ENCODE results near the gene IGF2BP2.

DNA sequence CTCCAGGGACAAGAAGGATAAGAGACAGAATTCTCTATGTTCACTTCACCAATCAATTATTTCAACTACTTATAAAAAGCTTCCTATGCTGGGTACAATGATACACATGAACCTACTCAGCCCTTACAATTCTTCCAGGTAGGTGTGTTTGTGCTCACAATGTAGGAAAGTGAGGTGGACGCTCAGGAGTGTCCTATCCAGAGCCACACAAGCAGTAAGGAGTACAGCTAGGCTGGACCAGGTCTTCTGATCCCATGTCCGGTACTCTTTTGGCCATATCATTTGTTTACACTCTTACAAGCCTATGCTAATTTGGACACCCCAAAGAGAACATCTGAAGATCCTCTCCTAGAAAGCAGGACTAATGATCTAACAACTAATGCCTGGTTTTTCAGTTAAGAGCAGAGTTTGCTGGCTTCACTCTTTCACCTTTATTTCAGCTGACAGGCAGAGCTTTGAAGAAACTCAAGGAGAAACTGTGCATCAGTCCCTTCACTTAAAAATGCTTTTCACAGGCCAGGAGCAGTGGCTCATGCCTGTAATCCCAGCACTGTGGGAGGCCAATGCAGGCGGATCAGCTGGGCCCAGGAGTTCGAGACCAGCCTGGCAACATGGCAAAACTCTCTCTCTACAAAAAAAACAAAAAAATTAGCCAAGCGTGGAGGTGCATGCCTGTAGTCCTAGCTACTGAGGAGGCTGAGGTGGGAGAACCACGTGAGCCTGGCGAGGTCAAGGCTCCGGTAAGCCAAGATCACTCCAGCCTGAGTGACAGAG is 27.5 kb downstream of the IGF2BP2 start:
- TF ChIP-seq, protein P1, sequence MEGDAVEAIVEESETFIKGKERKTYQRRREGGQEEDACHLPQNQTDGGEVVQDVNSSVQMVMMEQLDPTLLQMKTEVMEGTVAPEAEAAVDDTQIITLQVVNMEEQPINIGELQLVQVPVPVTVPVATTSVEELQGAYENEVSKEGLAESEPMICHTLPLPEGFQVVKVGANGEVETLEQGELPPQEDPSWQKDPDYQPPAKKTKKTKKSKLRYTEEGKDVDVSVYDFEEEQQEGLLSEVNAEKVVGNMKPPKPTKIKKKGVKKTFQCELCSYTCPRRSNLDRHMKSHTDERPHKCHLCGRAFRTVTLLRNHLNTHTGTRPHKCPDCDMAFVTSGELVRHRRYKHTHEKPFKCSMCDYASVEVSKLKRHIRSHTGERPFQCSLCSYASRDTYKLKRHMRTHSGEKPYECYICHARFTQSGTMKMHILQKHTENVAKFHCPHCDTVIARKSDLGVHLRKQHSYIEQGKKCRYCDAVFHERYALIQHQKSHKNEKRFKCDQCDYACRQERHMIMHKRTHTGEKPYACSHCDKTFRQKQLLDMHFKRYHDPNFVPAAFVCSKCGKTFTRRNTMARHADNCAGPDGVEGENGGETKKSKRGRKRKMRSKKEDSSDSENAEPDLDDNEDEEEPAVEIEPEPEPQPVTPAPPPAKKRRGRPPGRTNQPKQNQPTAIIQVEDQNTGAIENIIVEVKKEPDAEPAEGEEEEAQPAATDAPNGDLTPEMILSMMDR (IDR thresholded peaks at IDR 0.05) = no peak
- no peak for TF ChIP-seq EP300 (IDR thresholded peaks at IDR 0.05)
